HepG2 (cell line): Measurements from ENCODE around the gene DARS2.

Source experiments
- MLLT10 ChIP-seq: sonication (generic); formaldehyde crosslinking; IDR thresholded peaks from 2 replicates; pipeline ENCODE4 v1.4.0; 2020; ENCODE audit warnings: missing genetic modification reagents
- POLR2AphosphoS5 ChIP-seq: IDR thresholded peaks from 2 replicates; pipeline ENCODE4 v1.6.1; 2012; ENCODE audit warnings: low read depth, low read length
- RARA ChIP-seq: IDR thresholded peaks from 2 replicates; pipeline ENCODE4 v1.6.1; 2016; ENCODE audit warnings: missing genetic modification reagents, missing compliant biosample characterization
- ZNF816 ChIP-seq: sonication (generic); formaldehyde crosslinking; IDR thresholded peaks from 2 replicates; pipeline ENCODE4 v1.8.0; 2022; ENCODE audit warnings: missing genetic modification reagents, mild to moderate bottlenecking, borderline replicate concordance

DNA sequence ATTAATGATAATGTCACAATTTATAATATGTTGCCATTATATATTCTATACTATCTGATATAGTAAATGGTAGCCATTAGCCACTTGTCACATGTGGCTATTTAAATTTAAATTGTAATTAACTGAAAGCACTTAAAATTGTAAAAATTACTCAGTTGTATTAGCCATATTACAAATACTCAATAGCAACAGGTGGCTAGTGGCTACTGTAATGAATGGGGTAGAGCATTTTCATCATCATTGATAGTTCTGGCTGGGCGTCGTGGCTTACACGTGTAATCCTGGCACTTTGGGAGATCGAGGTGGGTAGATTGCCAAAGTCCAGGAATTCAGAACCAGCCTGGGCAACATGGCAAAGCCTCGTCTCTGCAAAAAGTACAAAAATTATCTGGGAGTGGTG lies 60.2 kb downstream of the DARS2 start:
- TF ChIP-seq POLR2AphosphoS5 (no peak), ZNF816 (no peak), RARA (CRISPR knock-in tag) (no peak), MLLT10 (CRISPR knock-in tag) (no peak)
